Panc1 (cell line): ENCODE results near the gene ENPP3. TPM values are rescaled to one million over a fixed set of nuclear protein-coding genes. Genes with fewer than 3 reads are reported as not detected.

ENCODE experiments used
- ATAC-seq: fragments of 200-7000 bp; cut with Tn5 transposase; 2 replicates; pipeline ENCODE4 v1.9.1; 2020; ENCODE audit warnings: mild to moderate bottlenecking, moderate library complexity
- BruUV-seq: library from RNA; stranded (reverse); fragments of 400-500 nt; replicated peaks from 2 replicates; lab custom pipeline; 2021; lab: Mats Ljungman, UMichigan
- CTCF ChIA-PET: fragments of 300-600 bp; sonication (Branson Sonifier 250); formaldehyde crosslinking; loops from one replicate; lab custom pipeline; 2022; ENCODE audit warnings: antibody characterized with exemption; lab: Charles Lee
- POLR2A ChIA-PET: fragments of 300-600 bp; sonication (Branson Sonifier 250); formaldehyde crosslinking; loops from one replicate; lab custom pipeline; 2022; ENCODE audit warnings: antibody characterized with exemption; lab: Charles Lee
- DNase-seq: peaks from one replicate; pipeline ENCODE4 v3.0.0-alpha.2; 2010; ENCODE audit warnings: low read depth, low spot score
- H3K27ac ChIP-seq: 2 replicates; pipeline ENCODE4 v1.5.1; 2011; ENCODE audit warnings: mild to moderate bottlenecking, low read length, inconsistent platforms
- H3K27me3 ChIP-seq: fragments of 200-500 bp; sonication (Bioruptor generic); 2 replicates; pipeline ENCODE4 v1.6.0; 2014; ENCODE audit warnings: low read length, inconsistent platforms; ENCODE audit not compliant: control insufficient read depth, insufficient read depth
- H3K36me3 ChIP-seq: fragments of 200-500 bp; sonication (Bioruptor generic); 2 replicates; pipeline ENCODE4 v1.5.1; 2014; ENCODE audit warnings: inconsistent platforms, mild to moderate bottlenecking, low read length, moderate library complexity; ENCODE audit not compliant: control insufficient read depth, insufficient read depth
- H3K4me1 ChIP-seq: 2 replicates; pipeline ENCODE4 v1.5.1; 2011; ENCODE audit warnings: inconsistent platforms, mild to moderate bottlenecking, low read length, moderate library complexity; ENCODE audit not compliant: control insufficient read depth, insufficient read depth
- H3K4me3 ChIP-seq, 2 experiments: 2 replicates each; pipeline ENCODE4 v1.5.1; 2011 to 2012; ENCODE audit warnings: low read depth in 2 of 2, low read length in 2 of 2, mild to moderate bottlenecking in 2 of 2, inconsistent platforms in 1 of 2, moderate library complexity in 1 of 2
- H3K9me3 ChIP-seq: fragments of 200-500 bp; sonication (Bioruptor generic); 2 replicates; pipeline ENCODE4 v1.5.1; 2014; ENCODE audit warnings: low read depth, mild to moderate bottlenecking, inconsistent platforms, low read length, moderate library complexity; ENCODE audit not compliant: control insufficient read depth, insufficient read depth
- POLR2AphosphoS5 ChIP-seq: IDR thresholded peaks from 2 replicates; pipeline ENCODE4 v1.6.1; 2012; ENCODE audit warnings: mild to moderate bottlenecking, low read depth, low read length, moderate library complexity
- SIN3A ChIP-seq: IDR thresholded peaks from 2 replicates; pipeline ENCODE4 v1.6.1; 2012; ENCODE audit warnings: low read depth, mild to moderate bottlenecking, low read length, moderate library complexity, borderline replicate concordance; ENCODE audit not compliant: insufficient read depth
- TCF7L2 ChIP-seq: IDR thresholded peaks from 2 replicates; pipeline ENCODE4 v1.6.1; 2011; ENCODE audit warnings: mild to moderate bottlenecking, low read depth, low read length, inconsistent platforms
- in situ Hi-C: cut with HindIII; loops from 2 replicates; pipeline ENCODE4 v1.10.0; 2016; ENCODE audit warnings: low sequenced_read_pairs, low pct_unique_long_range_greater_than_20kb
- intact Hi-C: fragments of 100-400 bp; cut with micrococcal nuclease; formaldehyde crosslinking; loops from one replicate; pipeline ENCODE4 v1.10.0; 2022; ENCODE audit not compliant: unreplicated experiment
- total RNA-seq: library from RNA; stranded (reverse); gene quantifications from one replicate; pipeline ENCODE4 v1.2.1, GENCODE V29; 2021; ENCODE audit not compliant: unreplicated experiment
- TF ChIP-seq, protein P1 (sequence below), 2 experiments: IDR thresholded peaks; 2 replicates each; pipeline ENCODE4 v1.6.1; 2011 to 2012; ENCODE audit warnings: low read depth in 2 of 2, control low read depth in 1 of 2, low read length in 1 of 2, mild to moderate bottlenecking in 1 of 2, moderate library complexity in 1 of 2; ENCODE audit not compliant: insufficient read depth in 1 of 2
- TF ChIP-seq, protein P2 (sequence below): fragments of 450-650 bp; IDR thresholded peaks from 2 replicates; pipeline ENCODE4 v1.5.1; 2017; ENCODE audit warnings: mild to moderate bottlenecking

The ENPP3 gene
- total RNA-seq, 1 experiment from 2014 or later: not detected

DNA sequence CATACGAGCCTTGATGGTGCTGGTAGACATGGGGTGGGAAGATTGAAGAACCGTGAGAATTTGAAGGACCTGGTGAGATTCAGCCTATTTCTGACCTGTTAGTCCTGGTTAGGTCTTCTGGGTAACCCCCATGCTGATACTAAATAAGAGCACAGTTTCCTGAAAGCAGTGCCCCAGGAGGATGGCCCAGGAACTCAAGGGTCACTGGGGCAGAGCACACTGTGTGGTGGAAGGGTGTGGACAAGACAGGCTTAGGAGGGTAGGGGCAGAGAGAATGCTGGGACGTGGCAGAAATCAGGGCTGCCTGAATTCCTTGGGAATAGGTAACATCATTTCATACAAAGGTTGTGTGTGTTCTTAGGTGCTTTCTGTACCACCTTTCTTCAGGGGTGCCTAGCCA, 138.8 kb downstream of the ENPP3 start:
- ATAC-seq (no peak), DNase-seq (no peak)
- ChIA-PET POLR2A (no interaction called here), CTCF (no interaction called here)
- no peaks in the 10 kb centered on the region for H3K27me3 ChIP-seq
- no peak overlapping the region for H3K27ac ChIP-seq
- no peaks in the 10 kb centered on the region for H3K4me1 ChIP-seq
- no peak overlapping the region for H3K4me3 ChIP-seq
- intact Hi-C loops (no loop called here), in situ Hi-C loops (no loop called here)
- TF ChIP-seq POLR2AphosphoS5 (no peak), TCF7L2 (no peak), SIN3A (no peak)
- TF ChIP-seq, protein P1, sequence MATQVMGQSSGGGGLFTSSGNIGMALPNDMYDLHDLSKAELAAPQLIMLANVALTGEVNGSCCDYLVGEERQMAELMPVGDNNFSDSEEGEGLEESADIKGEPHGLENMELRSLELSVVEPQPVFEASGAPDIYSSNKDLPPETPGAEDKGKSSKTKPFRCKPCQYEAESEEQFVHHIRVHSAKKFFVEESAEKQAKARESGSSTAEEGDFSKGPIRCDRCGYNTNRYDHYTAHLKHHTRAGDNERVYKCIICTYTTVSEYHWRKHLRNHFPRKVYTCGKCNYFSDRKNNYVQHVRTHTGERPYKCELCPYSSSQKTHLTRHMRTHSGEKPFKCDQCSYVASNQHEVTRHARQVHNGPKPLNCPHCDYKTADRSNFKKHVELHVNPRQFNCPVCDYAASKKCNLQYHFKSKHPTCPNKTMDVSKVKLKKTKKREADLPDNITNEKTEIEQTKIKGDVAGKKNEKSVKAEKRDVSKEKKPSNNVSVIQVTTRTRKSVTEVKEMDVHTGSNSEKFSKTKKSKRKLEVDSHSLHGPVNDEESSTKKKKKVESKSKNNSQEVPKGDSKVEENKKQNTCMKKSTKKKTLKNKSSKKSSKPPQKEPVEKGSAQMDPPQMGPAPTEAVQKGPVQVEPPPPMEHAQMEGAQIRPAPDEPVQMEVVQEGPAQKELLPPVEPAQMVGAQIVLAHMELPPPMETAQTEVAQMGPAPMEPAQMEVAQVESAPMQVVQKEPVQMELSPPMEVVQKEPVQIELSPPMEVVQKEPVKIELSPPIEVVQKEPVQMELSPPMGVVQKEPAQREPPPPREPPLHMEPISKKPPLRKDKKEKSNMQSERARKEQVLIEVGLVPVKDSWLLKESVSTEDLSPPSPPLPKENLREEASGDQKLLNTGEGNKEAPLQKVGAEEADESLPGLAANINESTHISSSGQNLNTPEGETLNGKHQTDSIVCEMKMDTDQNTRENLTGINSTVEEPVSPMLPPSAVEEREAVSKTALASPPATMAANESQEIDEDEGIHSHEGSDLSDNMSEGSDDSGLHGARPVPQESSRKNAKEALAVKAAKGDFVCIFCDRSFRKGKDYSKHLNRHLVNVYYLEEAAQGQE (IDR thresholded peaks at IDR 0.05; ENCODE audit: insufficient read depth in 1 of 2, low read depth in 2 of 2, low read length in 1 of 2): no peak
- TF ChIP-seq, protein P2, sequence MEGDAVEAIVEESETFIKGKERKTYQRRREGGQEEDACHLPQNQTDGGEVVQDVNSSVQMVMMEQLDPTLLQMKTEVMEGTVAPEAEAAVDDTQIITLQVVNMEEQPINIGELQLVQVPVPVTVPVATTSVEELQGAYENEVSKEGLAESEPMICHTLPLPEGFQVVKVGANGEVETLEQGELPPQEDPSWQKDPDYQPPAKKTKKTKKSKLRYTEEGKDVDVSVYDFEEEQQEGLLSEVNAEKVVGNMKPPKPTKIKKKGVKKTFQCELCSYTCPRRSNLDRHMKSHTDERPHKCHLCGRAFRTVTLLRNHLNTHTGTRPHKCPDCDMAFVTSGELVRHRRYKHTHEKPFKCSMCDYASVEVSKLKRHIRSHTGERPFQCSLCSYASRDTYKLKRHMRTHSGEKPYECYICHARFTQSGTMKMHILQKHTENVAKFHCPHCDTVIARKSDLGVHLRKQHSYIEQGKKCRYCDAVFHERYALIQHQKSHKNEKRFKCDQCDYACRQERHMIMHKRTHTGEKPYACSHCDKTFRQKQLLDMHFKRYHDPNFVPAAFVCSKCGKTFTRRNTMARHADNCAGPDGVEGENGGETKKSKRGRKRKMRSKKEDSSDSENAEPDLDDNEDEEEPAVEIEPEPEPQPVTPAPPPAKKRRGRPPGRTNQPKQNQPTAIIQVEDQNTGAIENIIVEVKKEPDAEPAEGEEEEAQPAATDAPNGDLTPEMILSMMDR: no peak
- H3K9me3 ChIP-seq: no peaks in the 10 kb centered on the region
- no TSS peak for BruUV-seq
- no peaks in the 10 kb centered on the region for H3K36me3 ChIP-seq

DNA sequence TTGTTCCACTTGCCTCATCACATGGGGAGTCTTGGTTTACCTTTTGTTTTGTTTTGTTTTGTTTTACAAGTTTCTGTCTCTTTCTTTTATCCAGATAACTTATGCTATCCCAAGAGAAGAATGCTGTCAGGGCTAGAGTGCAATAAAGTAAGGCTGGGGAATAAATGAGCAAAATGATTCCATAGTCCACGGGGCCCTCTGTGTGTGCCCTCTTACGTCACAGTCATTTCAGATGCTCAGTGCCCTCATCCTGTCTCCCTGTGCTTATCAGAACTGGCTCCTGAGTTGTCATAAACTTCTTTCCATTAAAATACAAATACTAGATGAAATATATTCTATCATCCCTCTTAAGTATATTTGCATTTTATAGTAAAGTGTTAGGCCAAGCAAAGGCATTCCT, 139.9 kb downstream of the ENPP3 start:
- Histone ChIP-seq H3K27me3 (no peaks in the 10 kb centered on the region), H3K36me3 (no peaks in the 10 kb centered on the region), H3K4me3 (no peak overlapping the region), H3K27ac (no peak overlapping the region), H3K4me1 (no peaks in the 10 kb centered on the region), H3K9me3 (no peaks in the 10 kb centered on the region)
- DNase-seq: no peak
- intact Hi-C loops (no loop called here), in situ Hi-C loops (no loop called here)
- POLR2A ChIA-PET: no interaction called here
- TF ChIP-seq, protein P1 (IDR thresholded peaks at IDR 0.05; ENCODE audit: insufficient read depth in 1 of 2, low read depth in 2 of 2, low read length in 1 of 2): no peak
- TF ChIP-seq TCF7L2 (no peak), SIN3A (no peak), POLR2AphosphoS5 (no peak)
- TF ChIP-seq, protein P2: no peak
- CTCF ChIA-PET: no interaction called here
- ATAC-seq: no peak
- BruUV-seq: no TSS peak
